SU-DHL-6 (cell line): ENCODE results near the gene MUC6.

Experiments used
- H2AFZ ChIP-seq: fragments of 200-600 bp; sonication (generic); 2 replicates; pipeline ENCODE4 v1.6.1; 2014; ENCODE audit warnings: low read depth, mild to moderate bottlenecking, moderate library complexity, mixed read lengths, antibody characterized with exemption, low read length; ENCODE audit not compliant: severe bottlenecking
- H3F3A ChIP-seq: fragments of 200-600 bp; shearing (Covaris generic); 2 replicates; pipeline ENCODE4 v1.6.0; 2016; ENCODE audit warnings: antibody characterized with exemption, mild to moderate bottlenecking; ENCODE audit not compliant: insufficient read depth
- H3K27ac ChIP-seq: fragments of 200-600 bp; sonication (generic); 2 replicates; pipeline ENCODE4 v1.5.1; 2016; ENCODE audit warnings: low read depth, mild to moderate bottlenecking, low read length, moderate library complexity, mixed read lengths
- H3K27me3 ChIP-seq: fragments of 200-600 bp; sonication (generic), shearing (Covaris generic); 2 replicates; pipeline ENCODE4 v1.6.0; 2014; ENCODE audit warnings: mild to moderate bottlenecking, low read length
- H3K36me3 ChIP-seq: fragments of 200-600 bp; sonication (generic); 2 replicates; pipeline ENCODE4 v1.6.1; 2014; ENCODE audit warnings: mild to moderate bottlenecking, low read length, mixed read lengths
- H3K4me2 ChIP-seq: fragments of 300-600, 200-600 bp; shearing (Covaris generic), sonication (generic); 2 replicates; pipeline ENCODE4 v1.6.0; 2014; ENCODE audit warnings: low read length, low read depth, mild to moderate bottlenecking; ENCODE audit not compliant: poor library complexity, severe bottlenecking
- H3K4me3 ChIP-seq: fragments of 200-600 bp; sonication (generic); 2 replicates; pipeline ENCODE4 v1.5.1; 2014; ENCODE audit warnings: antibody characterized with exemption, low read length, mild to moderate bottlenecking, mixed read lengths; ENCODE audit not compliant: insufficient read depth, poor library complexity, severe bottlenecking
- H3K79me2 ChIP-seq: fragments of 200-600 bp; sonication (generic); 2 replicates; pipeline ENCODE4 v1.6.1; 2014; ENCODE audit warnings: mild to moderate bottlenecking, low read length, moderate library complexity; ENCODE audit not compliant: insufficient read depth
- H3K9ac ChIP-seq: fragments of 200-600 bp; sonication (generic); 2 replicates; pipeline ENCODE4 v1.7.0; 2014; ENCODE audit warnings: mild to moderate bottlenecking, low read length
- H3K9me2 ChIP-seq: fragments of 200-600 bp; sonication (generic); replicated peaks from 2 replicates; pipeline ENCODE4 v1.6.1; 2014; ENCODE audit warnings: low read length; ENCODE audit not compliant: insufficient read depth
- H3K9me3 ChIP-seq: fragments of 200-600 bp; sonication (generic); 2 replicates; pipeline ENCODE4 v1.6.1; 2014; ENCODE audit warnings: low read length, mixed read lengths; ENCODE audit not compliant: insufficient read depth
- H4K20me1 ChIP-seq: fragments of 200-600 bp; sonication (generic); 2 replicates; pipeline ENCODE4 v1.6.1; 2014; ENCODE audit warnings: low read depth, mild to moderate bottlenecking, antibody characterized with exemption, low read length, moderate library complexity, mixed read lengths
- CTCF ChIP-seq: fragments of 200-600 bp; sonication (generic); IDR thresholded peaks from one replicate; pipeline ENCODE4 v1.5.1; 2017; ENCODE audit warnings: antibody characterized with exemption, mild to moderate bottlenecking, low read length, moderate library complexity; ENCODE audit not compliant: insufficient read depth, poor library complexity, severe bottlenecking
- EZH2phosphoT487 ChIP-seq: fragments of 200-600 bp; sonication (generic), shearing (Covaris generic); conservative IDR thresholded peaks from 2 replicates; pipeline ENCODE4 v1.6.1; 2018; ENCODE audit warnings: mild to moderate bottlenecking, antibody characterized with exemption, low read length, moderate library complexity, mixed read lengths

Gene MUC6

GRCh38 chr11:1035577-1036283 lies 788 bp downstream of the MUC6 start:
- Histone ChIP-seq H3K27ac (no peak overlapping the region), H3K4me2 (no peak overlapping the region)

GRCh38 chr11:1034456-1035295 lies 1.8 kb downstream of the MUC6 start:
- H3K9ac ChIP-seq = no peak overlapping the region
- TF ChIP-seq CTCF = no peak
- TF ChIP-seq EZH2phosphoT487 = no peak
- no peaks in the 10 kb centered on the region for H3F3A ChIP-seq
- no peaks in the 10 kb centered on the region for H3K36me3 ChIP-seq
- no peaks in the 10 kb centered on the region for H3K9me3 ChIP-seq
- no peaks in the 10 kb centered on the region for H4K20me1 ChIP-seq
- H3K27ac ChIP-seq = no peak overlapping the region
- H3K27me3 ChIP-seq = no peaks in the 10 kb centered on the region
- H3K9me2 ChIP-seq = no peaks in the 10 kb centered on the region
- no peak overlapping the region for H3K4me2 ChIP-seq
- H3K4me3 ChIP-seq = no peak overlapping the region
- no peaks in the 10 kb centered on the region for H3K79me2 ChIP-seq
- H2AFZ ChIP-seq = no peak overlapping the region

More at GRCh38 chr11:1035577-1036283, 788 bp downstream of the MUC6 start:
- Histone ChIP-seq H4K20me1 (no peaks in the 10 kb centered on the region), H3K4me3 (no peak overlapping the region), H2AFZ (no peak overlapping the region), H3F3A (no peaks in the 10 kb centered on the region), H3K9ac (no peak overlapping the region), H3K27me3 (no peaks in the 10 kb centered on the region), H3K36me3 (no peaks in the 10 kb centered on the region), H3K9me2 (no peaks in the 10 kb centered on the region), H3K79me2 (no peaks in the 10 kb centered on the region), H3K9me3 (no peaks in the 10 kb centered on the region)
- no peak for TF ChIP-seq CTCF
- no peak for TF ChIP-seq EZH2phosphoT487

- Histone ChIP-seq H3K9me3 (no peaks in the 10 kb centered on the region), H4K20me1 (no peaks in the 10 kb centered on the region), H3K36me3 (no peaks in the 10 kb centered on the region), H3K27me3 (no peaks in the 10 kb centered on the region), H3K4me3 (no peak overlapping the region), H3K27ac (no peak overlapping the region), H3K9me2 (no peaks in the 10 kb centered on the region), H3K4me2 (no peak overlapping the region), H3K9ac (no peak overlapping the region), H2AFZ (no peak overlapping the region), H3F3A (no peaks in the 10 kb centered on the region), H3K79me2 (no peaks in the 10 kb centered on the region)
- TF ChIP-seq CTCF (no peak), EZH2phosphoT487 (no peak)
These were observed 2.5 kb downstream of the MUC6 start for GRCh38 chr11:1034001-1034400.
